K562 (cell line): ENCODE measurements around the gene DDAH2. TPM values are rescaled to one million over a fixed set of nuclear protein-coding genes. Genes with fewer than 3 reads are reported as not detected.

Experiments used
- ATF1 ChIP-seq, 2 experiments: fragments of 450-650 bp in 1 of 2; IDR thresholded peaks; 2 replicates each; pipeline ENCODE4 v1.6.1; 2016; ENCODE audit warnings: missing compliant biosample characterization in 1 of 2, missing genetic modification characterization in 1 of 2
- BHLHE40 ChIP-seq: IDR thresholded peaks from 2 replicates; pipeline ENCODE4 v1.6.1; 2011; ENCODE audit warnings: low read length, improper control_type of control experiment
- ESRRB ChIP-seq: fragments of 250-450 bp; sonication (Bioruptor Pico); IDR thresholded peaks from 2 replicates; pipeline ENCODE4 v1.5.0; 2020; ENCODE audit warnings: mild to moderate bottlenecking, moderate library complexity, borderline replicate concordance
- HOMEZ ChIP-seq: fragments of 250-450 bp; sonication (Bioruptor Pico); IDR thresholded peaks from 2 replicates; pipeline ENCODE4 v1.4.0; 2020; ENCODE audit warnings: mild to moderate bottlenecking, moderate library complexity
- HSF4 ChIP-seq: fragments of 250-450 bp; sonication (Bioruptor Pico); IDR thresholded peaks from 2 replicates; pipeline ENCODE4 v2.1.2; 2022; ENCODE audit warnings: mild to moderate bottlenecking, moderate library complexity, borderline replicate concordance
- KAT8 ChIP-seq: fragments of 450-650 bp; IDR thresholded peaks from 2 replicates; pipeline ENCODE4 v1.6.1; 2016; ENCODE audit warnings: low read depth, mild to moderate bottlenecking
- KLF6 ChIP-seq: fragments of 250-450 bp; sonication (Bioruptor Pico); IDR thresholded peaks from 2 replicates; pipeline ENCODE4 v1.4.0; 2020; ENCODE audit warnings: mild to moderate bottlenecking, moderate library complexity, borderline replicate concordance
- LCOR ChIP-seq: sonication (generic); formaldehyde crosslinking; IDR thresholded peaks from 2 replicates; pipeline ENCODE4 v1.8.0; 2022; ENCODE audit warnings: mild to moderate bottlenecking, missing genetic modification reagents
- MAX ChIP-seq: sonication (generic); formaldehyde crosslinking; IDR thresholded peaks from 2 replicates; pipeline ENCODE4 v1.9.0; 2022; ENCODE audit warnings: mild to moderate bottlenecking, missing genetic modification reagents
- MAZ ChIP-seq, 2 experiments: fragments of 450-650 bp in 1 of 2; sonication (generic) in 1 of 2; formaldehyde crosslinking; IDR thresholded peaks in 1 of 2; conservative IDR thresholded peaks in 1 of 2; 2 replicates each; pipeline versions ENCODE4 v1.4.0 to v1.5.0; 2020; ENCODE audit warnings: mild to moderate bottlenecking in 1 of 2, missing genetic modification reagents in 1 of 2
- MTA2 ChIP-seq: fragments of 450-650 bp; IDR thresholded peaks from 2 replicates; pipeline ENCODE4 v1.6.1; 2016; ENCODE audit warnings: low read depth
- MTF1 ChIP-seq: fragments of 250-450 bp; sonication (Bioruptor Pico); IDR thresholded peaks from 2 replicates; pipeline ENCODE4 v1.9.0; 2021; ENCODE audit warnings: moderate library complexity, mild to moderate bottlenecking, inconsistent platforms, borderline replicate concordance
- NR2C2 ChIP-seq, 2 experiments: fragments of 200-800 bp in 1 of 2; sonication (Bioruptor generic) in 1 of 2; sonication (generic) in 1 of 2; formaldehyde crosslinking in 1 of 2; IDR thresholded peaks; 2 replicates each; pipeline versions ENCODE4 v1.6.1 to v1.8.0; 2016 to 2022; ENCODE audit warnings: mild to moderate bottlenecking in 1 of 2, missing compliant biosample characterization in 1 of 2, missing genetic modification characterization in 1 of 2, missing genetic modification reagents in 1 of 2
- NRF1 ChIP-seq, 2 experiments: fragments of 450-650 bp; IDR thresholded peaks in 1 of 2; conservative IDR thresholded peaks in 1 of 2; 2 replicates each; pipeline ENCODE4 v1.6.1; 2014; ENCODE audit warnings: mild to moderate bottlenecking in 2 of 2
- NUFIP1 ChIP-seq: fragments of 450-650 bp; IDR thresholded peaks from 2 replicates; pipeline ENCODE4 v1.6.1; 2018; ENCODE audit not compliant: partially characterized antibody
- RBFOX2 ChIP-seq: fragments of 200-400 bp; formaldehyde crosslinking; IDR thresholded peaks from 2 replicates; pipeline ENCODE4 v1.6.1; 2017; ENCODE audit warnings: low read depth, mild to moderate bottlenecking, low read length, moderate library complexity
- RBM39 ChIP-seq: fragments of 200-400 bp; formaldehyde crosslinking; optimal IDR thresholded peaks from 2 replicates; pipeline ENCODE3; 2018; ENCODE audit warnings: low read depth, low read length
- SREBF2 ChIP-seq: sonication (generic); formaldehyde crosslinking; IDR thresholded peaks from 2 replicates; pipeline ENCODE4 v1.4.0; 2020; ENCODE audit warnings: mild to moderate bottlenecking, missing genetic modification reagents
- SRSF3 ChIP-seq: fragments of 200-400 bp; formaldehyde crosslinking; IDR thresholded peaks from 2 replicates; pipeline ENCODE4 v1.6.1; 2016; ENCODE audit warnings: mild to moderate bottlenecking, low read length, moderate library complexity; ENCODE audit not compliant: insufficient read depth
- SRSF7 ChIP-seq: fragments of 200-400 bp; formaldehyde crosslinking; optimal IDR thresholded peaks from 2 replicates; pipeline ENCODE3; 2017; ENCODE audit warnings: mild to moderate bottlenecking, low read depth, low read length
- YBX1 ChIP-seq: fragments of 450-650 bp; IDR thresholded peaks from 2 replicates; pipeline ENCODE4 v1.7.1; 2016; ENCODE audit warnings: mild to moderate bottlenecking
- ZBTB33 ChIP-seq: sonication (generic); formaldehyde crosslinking; IDR thresholded peaks from 2 replicates; pipeline ENCODE4 v1.8.1; 2023; ENCODE audit warnings: mild to moderate bottlenecking, missing genetic modification reagents
- ZEB2 ChIP-seq: fragments of 450-650 bp; IDR thresholded peaks from 2 replicates; pipeline ENCODE4 v1.6.1; 2016
- ZNF197 ChIP-seq: fragments of 200-800 bp; sonication (Bioruptor generic); IDR thresholded peaks from 2 replicates; pipeline ENCODE4 v1.6.1; 2016; ENCODE audit warnings: low read depth, missing genetic modification characterization, missing compliant biosample characterization
- ZNF24 ChIP-seq: fragments of 450-650 bp; IDR thresholded peaks from 2 replicates; pipeline ENCODE4 v1.6.1; 2016
- ZNF263 ChIP-seq: sonication (generic); formaldehyde crosslinking; IDR thresholded peaks from 2 replicates; pipeline ENCODE4 v1.8.0; 2022; ENCODE audit warnings: mild to moderate bottlenecking, missing genetic modification reagents, borderline replicate concordance
- polyA plus RNA-seq, 8 experiments: library from polyadenylated mRNA; depleted of rRNA in 4 of 8; stranded (reverse) in 5 of 8; unstranded in 3 of 8; fragments of >200 nt; fragmentation: Nextera tagmentation in 2 of 8; fragmentation: Illumina TruSeq in 1 of 8; extraction: Ambion mirVana in 2 of 8; extraction: Trizol in 1 of 8; gene quantifications; 2 replicates each; pipeline versions ENCODE4 v1.2.1 to v1.2.3, GENCODE V29; 2011 to 2014; ENCODE audit warnings: inconsistent platforms in 1 of 8, missing spikeins in 1 of 8
- total RNA-seq, 7 experiments: library from RNA; depleted of rRNA in 6 of 7; stranded (reverse); fragments of >200 nt in 6 of 7; fragmentation: Illumina TruSeq in 2 of 7; extraction: Trizol in 2 of 7; gene quantifications; 2 replicates each; pipeline versions ENCODE4 v1.2.1 to v1.2.3, GENCODE V29; 2011 to 2021; ENCODE audit warnings: low replicate concordance in 1 of 7

Gene DDAH2
- total and polyA plus RNA-seq, 9 of the 15 experiments (the other 6 are each of a cell fraction or from before 2014, with no cell fraction given) = 1.8 to 45.4 (median 21.4) TPM

- TF ChIP-seq MAX (CRISPR knock-in tag) = no peak
- TF ChIP-seq HSF4 (CRISPR knock-in tag) = no peak
- TF ChIP-seq MTA2 = no peak
- no peak for TF ChIP-seq ZNF24
- no peak for TF ChIP-seq LCOR (CRISPR knock-in tag)
- TF ChIP-seq MAZ (CRISPR knock-in tag; conservative IDR thresholded peaks at IDR 0.05 in 1 of 2, IDR thresholded peaks at IDR 0.05 in 1 of 2) = no peak; a peak in 1 of 4 replicates
- no peak for TF ChIP-seq ZNF263 (CRISPR knock-in tag)
- no peak for TF ChIP-seq SREBF2 (CRISPR knock-in tag)
- peak; percentile 73 for TF ChIP-seq BHLHE40
- no peak for TF ChIP-seq NRF1 (conservative IDR thresholded peaks at IDR 0.05 in 1 of 2, IDR thresholded peaks at IDR 0.05 in 1 of 2)
- no peak for TF ChIP-seq SRSF7
- no peak for TF ChIP-seq HOMEZ (CRISPR knock-in tag)
- TF ChIP-seq KAT8 = no peak
- TF ChIP-seq RBM39 = no peak
- no peak for TF ChIP-seq ZNF197
- TF ChIP-seq KLF6 (CRISPR knock-in tag) = no peak
- TF ChIP-seq MTF1 (CRISPR knock-in tag) = peak; percentile 33; the same call in 1 of the 2 replicates
- TF ChIP-seq YBX1 = no peak
- no peak for TF ChIP-seq ESRRB (CRISPR knock-in tag)
- no peak for TF ChIP-seq ZBTB33 (CRISPR knock-in tag)
- no peak for TF ChIP-seq ZEB2
- no peak for TF ChIP-seq ATF1 (CRISPR knock-in tag; IDR thresholded peaks at IDR 0.05)
- TF ChIP-seq ATF1 (tag; IDR thresholded peaks at IDR 0.05) = no peak
- TF ChIP-seq NR2C2 (CRISPR knock-in tag; IDR thresholded peaks at IDR 0.05) = no peak
- no peak for TF ChIP-seq NR2C2 (tag; IDR thresholded peaks at IDR 0.05)
- peak; percentile 74; the same call in 1 of the 2 replicates for TF ChIP-seq RBFOX2
- TF ChIP-seq NUFIP1 = no peak
- peak; percentile 16; the same call in 1 of the 2 replicates for TF ChIP-seq SRSF3
These were observed 11.5 kb upstream of the DDAH2 start (continued) for GRCh38 chr6:31740397-31741223.
